Spleen (tissue), 7 donors: ENCODE data around the gene PEX5L.

ENCODE experiments used
- POLR2A ChIP-seq, 3 donors: fragments of 450-650 bp; IDR thresholded peaks; one replicate each; pipeline ENCODE4 v1.5.1; 2017; ENCODE audit warnings: antibody characterized with exemption in 3 of 3, mild to moderate bottlenecking in 1 of 3
- POLR2AphosphoS5 ChIP-seq, 3 donors: sonication (generic); formaldehyde crosslinking; IDR thresholded peaks; one replicate each; pipeline ENCODE4 v1.5.1; 2017; ENCODE audit warnings: antibody characterized with exemption in 3 of 3
- TF ChIP-seq, protein P1 (sequence below), 11 experiments: fragments of 200-600 bp in 7 of 11; fragments of 450-650 bp in 4 of 11; sonication (generic) in 4 of 11; IDR thresholded peaks in 8 of 11; conservative IDR thresholded peaks in 3 of 11; 1 replicate in 7 of 11; 2 replicates in 4 of 11; pipeline versions ENCODE4 v1.4.0 to v1.8.0; 2016 to 2021; ENCODE audit warnings: antibody characterized with exemption in 11 of 11, inconsistent platforms in 4 of 11, mild to moderate bottlenecking in 1 of 11
- donor health status: DM: no; HTN: no; CAD: no; lungs with moderate emphysema.
- donor health status: DM: no; HTN: no; CAD: no.
- donor health status: DM: no; HTN: no; CAD: no.

- TF ChIP-seq, protein P1, sequence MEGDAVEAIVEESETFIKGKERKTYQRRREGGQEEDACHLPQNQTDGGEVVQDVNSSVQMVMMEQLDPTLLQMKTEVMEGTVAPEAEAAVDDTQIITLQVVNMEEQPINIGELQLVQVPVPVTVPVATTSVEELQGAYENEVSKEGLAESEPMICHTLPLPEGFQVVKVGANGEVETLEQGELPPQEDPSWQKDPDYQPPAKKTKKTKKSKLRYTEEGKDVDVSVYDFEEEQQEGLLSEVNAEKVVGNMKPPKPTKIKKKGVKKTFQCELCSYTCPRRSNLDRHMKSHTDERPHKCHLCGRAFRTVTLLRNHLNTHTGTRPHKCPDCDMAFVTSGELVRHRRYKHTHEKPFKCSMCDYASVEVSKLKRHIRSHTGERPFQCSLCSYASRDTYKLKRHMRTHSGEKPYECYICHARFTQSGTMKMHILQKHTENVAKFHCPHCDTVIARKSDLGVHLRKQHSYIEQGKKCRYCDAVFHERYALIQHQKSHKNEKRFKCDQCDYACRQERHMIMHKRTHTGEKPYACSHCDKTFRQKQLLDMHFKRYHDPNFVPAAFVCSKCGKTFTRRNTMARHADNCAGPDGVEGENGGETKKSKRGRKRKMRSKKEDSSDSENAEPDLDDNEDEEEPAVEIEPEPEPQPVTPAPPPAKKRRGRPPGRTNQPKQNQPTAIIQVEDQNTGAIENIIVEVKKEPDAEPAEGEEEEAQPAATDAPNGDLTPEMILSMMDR (IDR thresholded peaks at IDR 0.05 in 8 of 11, conservative IDR thresholded peaks at IDR 0.05 in 3 of 11): no peak
- TF ChIP-seq POLR2A (IDR thresholded peaks at IDR 0.05) (no peak), POLR2AphosphoS5 (IDR thresholded peaks at IDR 0.05) (no peak)
Measured at GRCh38 chr3:179956416-179956830, 80.3 kb downstream of the PEX5L start.
